ENCODE results near the gene YIPF2. TPM values are rescaled to one million over a fixed set of nuclear protein-coding genes. Genes with fewer than 3 reads are reported as not detected.

The YIPF2 gene
- total RNA-seq, 1 donor from 2014 or later: 106 TPM

GRCh38 chr19:10872546-10873107 is 55.8 kb downstream of the YIPF2 start:
- DNase-seq: no peak

Other genes with a start within 250 kb of the YIPF2 start
- 23.1 and 26.4 TPM in 2 replicates for gene QTRT1, start 227.2 kb downstream of the YIPF2 start, total RNA-seq
- 118 and 185 TPM in 2 replicates for gene DNM2, start 210.6 kb downstream of the YIPF2 start, total RNA-seq
- gene TMED1, start 92.4 kb downstream of the YIPF2 start, total RNA-seq: 43.1 and 60.6 TPM in 2 replicates
- not detected in 2 replicates for gene C19orf38, start 80.2 kb downstream of the YIPF2 start, total RNA-seq
- 19.2 and 46.4 TPM in 2 replicates for gene CARM1, start 57.1 kb downstream of the YIPF2 start, total RNA-seq
- gene TIMM29, start 172 bp upstream of the YIPF2 start, total RNA-seq: 38.5 and 39.0 TPM in 2 replicates
- gene SMARCA4, start 32.4 kb upstream of the YIPF2 start, total RNA-seq: 74.2 and 180 TPM in 2 replicates
- gene LDLR, start 160.8 kb upstream of the YIPF2 start, total RNA-seq: 97.3 and 148 TPM in 2 replicates
- gene SPC24, start 227.1 kb upstream of the YIPF2 start, total RNA-seq: 23.1 and 88.9 TPM in 2 replicates